ENCODE results near the gene RARRES1. TPM values are rescaled to one million over a fixed set of nuclear protein-coding genes. Genes with fewer than 3 reads are reported as not detected.

The RARRES1 gene
- total RNA-seq, 2 experiments from 2014 or later = not detected

DNA sequence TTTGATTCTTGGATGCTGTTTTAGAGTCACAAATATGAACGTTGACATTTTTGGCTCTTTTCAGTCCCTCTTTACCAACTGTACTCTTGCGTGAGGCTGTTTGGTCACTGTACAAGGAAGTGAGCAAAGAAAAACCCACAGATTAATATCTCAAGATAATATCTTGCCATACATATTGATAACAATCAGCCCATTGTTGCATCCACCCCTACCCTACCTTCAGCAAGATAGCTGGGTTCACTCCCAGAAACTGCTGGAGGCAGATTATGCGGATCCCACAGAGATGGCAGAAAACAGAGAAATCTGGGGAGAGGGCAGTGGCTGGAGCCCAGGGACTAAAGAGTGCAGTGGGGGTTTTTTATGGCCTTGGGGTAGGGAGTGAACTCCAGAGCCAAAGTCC is 39.7 kb upstream of the RARRES1 start:
- Mint-ChIP-seq H3K27ac (no peak overlapping the region), H3K9me3 (ENCODE audit: insufficient read depth) (no peaks in the 10 kb centered on the region), H3K4me1 (ENCODE audit: low read depth) (peaks cover 4% of the 10 kb centered on the region), H3K36me3 (ENCODE audit: low read depth) (no peaks in the 10 kb centered on the region), H3K27me3 (ENCODE audit: low read depth) (no peaks in the 10 kb centered on the region), H3K4me3 (no peak overlapping the region)
- ChIA-PET CTCF (interaction anchor here (1.6 to 1.8 kb wide), 2 partner anchors 18 to 30 kb away, joined by 3 to 4 read pairs; no protein-coding TSS in a partner anchor), POLR2A (no interaction called here)
- no peak for ATAC-seq
- DNase-seq = no peak

DNA sequence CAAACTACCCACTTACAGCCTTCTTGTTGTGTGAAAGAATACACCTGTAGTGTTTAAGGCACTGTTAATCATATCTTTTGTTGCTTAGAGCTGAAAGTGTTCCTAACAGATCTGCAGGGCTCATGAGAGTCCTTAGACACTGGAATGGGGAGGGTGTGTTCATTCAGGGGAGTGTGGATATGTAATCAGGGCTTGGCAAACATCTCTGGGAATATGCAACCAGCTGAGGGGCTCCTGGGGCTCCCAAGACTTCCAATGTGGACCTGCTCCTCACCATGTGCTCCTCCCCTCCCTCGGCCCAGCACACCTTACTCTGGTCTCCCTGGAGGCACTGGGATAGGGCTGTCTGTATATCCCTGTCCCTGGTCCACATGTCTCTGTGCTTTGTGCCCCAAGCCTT is 39.3 kb upstream of the RARRES1 start:
- ATAC-seq = no peak

GRCh38 chr3:158770741-158771350 is 38.6 kb upstream of the RARRES1 start:
- ATAC-seq = no peak
- Mint-ChIP-seq H3K36me3 (ENCODE audit: low read depth) (no peaks in the 10 kb centered on the region), H3K27ac (no peak overlapping the region), H3K9me3 (ENCODE audit: insufficient read depth) (no peaks in the 10 kb centered on the region), H3K4me3 (no peak overlapping the region), H3K27me3 (ENCODE audit: low read depth) (no peaks in the 10 kb centered on the region), H3K4me1 (ENCODE audit: low read depth) (peaks cover 4% of the 10 kb centered on the region)
- DNase-seq = no peak
- CTCF ChIA-PET = interaction anchor here (1.6 to 1.8 kb wide), 2 partner anchors 19 to 32 kb away, joined by 3 to 4 read pairs; no protein-coding TSS in a partner anchor
- POLR2A ChIA-PET = no interaction called here

More for the DNA sequence above, 39.3 kb upstream of the RARRES1 start:
- no peak overlapping the region for H3K27ac Mint-ChIP-seq
- no peak for DNase-seq
- H3K9me3 Mint-ChIP-seq (ENCODE audit: insufficient read depth) = no peaks in the 10 kb centered on the region
- POLR2A ChIA-PET = no interaction called here
- CTCF ChIA-PET = interaction anchor here (1.6 to 1.8 kb wide), 2 partner anchors 18 to 31 kb away, joined by 3 to 4 read pairs; no protein-coding TSS in a partner anchor
- H3K4me3 Mint-ChIP-seq = no peak overlapping the region
- peaks cover 4% of the 10 kb centered on the region for H3K4me1 Mint-ChIP-seq (ENCODE audit: low read depth)
- no peaks in the 10 kb centered on the region for H3K36me3 Mint-ChIP-seq (ENCODE audit: low read depth)
- no peaks in the 10 kb centered on the region for H3K27me3 Mint-ChIP-seq (ENCODE audit: low read depth)

DNA sequence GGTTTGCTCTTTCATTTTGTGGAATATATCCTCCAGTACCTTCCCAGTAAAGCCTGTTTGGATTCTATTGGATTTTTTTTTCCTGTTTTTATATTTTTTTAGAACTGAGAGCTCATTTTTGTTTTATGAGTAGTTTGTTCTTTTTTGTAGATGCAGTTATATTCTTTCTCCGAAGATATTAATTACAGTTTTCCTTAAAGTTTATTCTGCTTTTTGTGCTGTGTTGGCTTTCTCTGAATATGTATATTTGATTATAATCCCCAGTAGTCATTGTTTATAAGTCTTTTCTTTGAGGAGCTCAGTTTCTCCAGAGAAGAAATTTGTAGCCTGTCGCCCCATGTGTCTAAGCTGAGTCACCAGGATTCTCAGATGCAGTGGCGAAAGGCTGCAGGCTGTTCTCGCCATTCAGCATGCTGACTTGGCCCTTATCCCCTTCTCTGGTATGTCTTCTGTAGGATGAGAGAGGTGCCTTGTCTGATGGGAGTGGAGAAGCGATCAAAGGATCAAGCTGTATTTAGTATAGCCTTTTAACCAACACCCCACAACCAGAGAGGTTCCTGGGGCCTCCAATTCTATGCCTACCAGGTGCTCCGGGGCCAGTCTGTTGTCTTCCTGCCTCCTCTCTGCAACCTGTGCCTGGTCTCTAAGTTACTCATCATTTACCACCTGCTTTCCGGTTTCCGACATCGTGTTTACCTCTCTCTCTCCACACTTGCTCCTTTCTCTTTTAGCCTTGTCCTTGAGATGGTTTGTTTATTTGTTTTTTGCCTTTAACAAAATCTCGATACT is 37.9 kb upstream of the RARRES1 start:
- Mint-ChIP-seq H3K36me3 (ENCODE audit: low read depth) (no peaks in the 10 kb centered on the region), H3K9me3 (ENCODE audit: insufficient read depth) (no peaks in the 10 kb centered on the region), H3K4me1 (ENCODE audit: low read depth) (no peaks in the 10 kb centered on the region), H3K4me3 (no peak overlapping the region), H3K27me3 (ENCODE audit: low read depth) (no peaks in the 10 kb centered on the region), H3K27ac (no peak overlapping the region)
- ChIA-PET CTCF (no interaction called here), POLR2A (interaction anchor here (0.6 kb wide), 1 partner anchor 10 kb away, joined by 3 read pairs; no protein-coding TSS in a partner anchor)
- no peak for DNase-seq
- ATAC-seq = no peak

GRCh38 chr3:158769549-158769948 is 37.3 kb upstream of the RARRES1 start:
- DNase-seq = no peak
- CTCF ChIA-PET = no interaction called here

DNA sequence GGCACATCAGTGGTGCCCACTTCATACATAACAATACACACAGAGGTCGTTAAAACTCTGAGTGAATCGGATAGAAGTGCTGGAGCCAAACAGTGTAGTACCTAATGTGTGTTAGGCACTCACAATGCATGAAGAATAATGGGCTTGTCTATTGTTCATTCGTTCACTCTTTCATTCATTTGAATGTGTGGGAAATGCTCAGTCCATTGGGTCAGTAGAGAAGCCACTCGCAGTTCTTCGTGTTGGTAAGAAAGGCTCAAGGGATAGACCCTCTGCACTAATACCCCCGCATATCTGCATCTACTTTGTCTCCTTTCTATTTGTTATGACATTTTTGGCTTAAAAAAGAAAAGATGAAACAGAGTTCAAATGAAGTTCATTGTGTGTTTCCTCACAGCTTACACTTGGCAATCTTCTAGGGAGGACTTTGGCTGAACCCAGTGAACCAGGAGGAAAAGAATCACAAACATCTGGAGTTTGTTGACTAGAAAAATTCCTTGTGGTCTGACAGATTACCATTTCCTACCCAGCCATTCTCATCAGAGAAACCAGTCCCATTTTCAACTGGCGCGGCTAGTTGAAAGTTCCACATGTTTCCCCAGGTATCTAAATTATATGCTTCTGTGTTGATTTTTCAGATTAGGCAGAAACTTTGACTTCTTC is 36.8 kb upstream of the RARRES1 start:
- no peaks in the 10 kb centered on the region for H3K9me3 Mint-ChIP-seq (ENCODE audit: insufficient read depth)
- H3K4me1 Mint-ChIP-seq (ENCODE audit: low read depth) = no peaks in the 10 kb centered on the region
- H3K36me3 Mint-ChIP-seq (ENCODE audit: low read depth) = no peaks in the 10 kb centered on the region
- no peaks in the 10 kb centered on the region for H3K27me3 Mint-ChIP-seq (ENCODE audit: low read depth)
- H3K27ac Mint-ChIP-seq = no peak overlapping the region
- DNase-seq = no peak
- POLR2A ChIA-PET = no interaction called here
- CTCF ChIA-PET = no interaction called here
- no peak for ATAC-seq
- no peak overlapping the region for H3K4me3 Mint-ChIP-seq

More at GRCh38 chr3:158769549-158769948, 37.3 kb upstream of the RARRES1 start:
- POLR2A ChIA-PET = interaction anchor here (0.6 kb wide), 1 partner anchor 9 kb away, joined by 3 read pairs; no protein-coding TSS in a partner anchor
- Mint-ChIP-seq H3K4me1 (ENCODE audit: low read depth) (no peaks in the 10 kb centered on the region), H3K9me3 (ENCODE audit: insufficient read depth) (no peaks in the 10 kb centered on the region), H3K4me3 (no peak overlapping the region), H3K36me3 (ENCODE audit: low read depth) (no peaks in the 10 kb centered on the region), H3K27me3 (ENCODE audit: low read depth) (no peaks in the 10 kb centered on the region), H3K27ac (no peak overlapping the region)
- no peak for ATAC-seq

GRCh38 chr3:158768361-158768787 is 36.1 kb upstream of the RARRES1 start:
- Mint-ChIP-seq H3K9me3 (ENCODE audit: insufficient read depth) (no peaks in the 10 kb centered on the region), H3K27me3 (ENCODE audit: low read depth) (no peaks in the 10 kb centered on the region), H3K36me3 (ENCODE audit: low read depth) (no peaks in the 10 kb centered on the region), H3K4me1 (ENCODE audit: low read depth) (no peaks in the 10 kb centered on the region), H3K4me3 (no peak overlapping the region), H3K27ac (no peak overlapping the region)
- DNase-seq = no peak
- ATAC-seq = no peak
- ChIA-PET CTCF (interaction anchor here (2.1 kb wide), 1 partner anchor 41 kb away, joined by 5 read pairs; no protein-coding TSS in a partner anchor), POLR2A (no interaction called here)

DNA sequence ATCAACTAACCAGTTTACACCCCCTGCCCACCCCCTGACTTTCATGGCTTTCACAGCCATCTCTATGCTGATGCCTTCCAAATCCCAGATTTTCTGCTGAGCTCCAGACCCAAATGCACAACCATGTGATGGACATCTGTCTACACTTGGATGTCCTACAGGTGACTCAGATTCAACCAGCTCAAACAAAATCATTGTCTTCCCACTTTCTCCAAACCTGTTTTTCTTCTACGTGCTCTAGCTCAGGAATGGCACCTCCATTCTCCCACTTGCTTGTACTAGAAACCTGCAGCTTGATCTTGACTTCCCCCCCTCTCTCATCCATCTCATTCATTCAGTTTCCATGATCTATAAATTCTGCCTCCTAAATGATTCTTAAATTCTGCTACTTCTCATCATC is 34.1 kb upstream of the RARRES1 start:
- ChIA-PET CTCF (interaction anchor here (2.1 kb wide), 1 partner anchor 39 kb away, joined by 5 read pairs; no protein-coding TSS in a partner anchor), POLR2A (no interaction called here)
- Mint-ChIP-seq H3K27ac (no peak overlapping the region), H3K36me3 (ENCODE audit: low read depth) (no peaks in the 10 kb centered on the region), H3K4me3 (no peak overlapping the region), H3K4me1 (ENCODE audit: low read depth) (no peaks in the 10 kb centered on the region), H3K9me3 (ENCODE audit: insufficient read depth) (no peaks in the 10 kb centered on the region), H3K27me3 (ENCODE audit: low read depth) (no peaks in the 10 kb centered on the region)
- DNase-seq (no peak), ATAC-seq (no peak)

GRCh38 chr3:158765518-158766205 is 33.4 kb upstream of the RARRES1 start:
- Mint-ChIP-seq H3K27ac (no peak overlapping the region), H3K4me1 (ENCODE audit: low read depth) (no peaks in the 10 kb centered on the region), H3K9me3 (ENCODE audit: insufficient read depth) (no peaks in the 10 kb centered on the region), H3K36me3 (ENCODE audit: low read depth) (no peaks in the 10 kb centered on the region), H3K27me3 (ENCODE audit: low read depth) (no peaks in the 10 kb centered on the region), H3K4me3 (no peak overlapping the region)
- ChIA-PET CTCF (interaction anchor here (1.6 kb wide), 1 partner anchor 24 kb away, joined by 4 read pairs; no protein-coding TSS in a partner anchor), POLR2A (no interaction called here)
- no peak for DNase-seq
- no peak for ATAC-seq

- Mint-ChIP-seq H3K9me3 (ENCODE audit: insufficient read depth) (no peaks in the 10 kb centered on the region), H3K4me3 (no peak overlapping the region), H3K4me1 (ENCODE audit: low read depth) (no peaks in the 10 kb centered on the region), H3K36me3 (ENCODE audit: low read depth) (no peaks in the 10 kb centered on the region), H3K27ac (no peak overlapping the region), H3K27me3 (ENCODE audit: low read depth) (no peaks in the 10 kb centered on the region)
- CTCF ChIA-PET = no interaction called here
- DNase-seq = no peak
- POLR2A ChIA-PET = no interaction called here
- no peak for ATAC-seq
Observed at GRCh38 chr3:158763421-158763820, 31.2 kb upstream of the RARRES1 start.

DNA sequence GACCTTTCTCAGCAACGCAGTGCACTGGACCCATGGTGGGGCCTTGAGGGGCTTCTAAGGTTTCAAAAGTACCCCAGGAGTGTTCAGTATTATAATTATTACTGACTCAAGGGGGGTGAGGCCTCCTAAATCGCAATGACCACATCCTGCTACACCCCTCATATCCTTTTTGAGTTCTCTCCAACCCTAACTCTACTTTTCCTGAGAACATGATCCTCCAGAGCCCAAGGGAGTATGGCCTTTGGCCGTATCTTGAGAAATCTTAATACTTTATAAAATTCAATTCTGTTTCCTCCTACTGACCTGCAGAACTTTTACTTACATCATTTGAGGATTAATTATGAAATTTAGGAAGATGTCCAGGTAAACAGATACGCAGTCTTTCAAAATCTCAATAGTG is 30.4 kb upstream of the RARRES1 start:
- Mint-ChIP-seq H3K36me3 (ENCODE audit: low read depth) (no peaks in the 10 kb centered on the region), H3K4me1 (ENCODE audit: low read depth) (no peaks in the 10 kb centered on the region), H3K27me3 (ENCODE audit: low read depth) (no peaks in the 10 kb centered on the region), H3K4me3 (no peak overlapping the region), H3K9me3 (ENCODE audit: insufficient read depth) (no peaks in the 10 kb centered on the region), H3K27ac (no peak overlapping the region)
- CTCF ChIA-PET = interaction anchor here (1.6 kb wide), 1 partner anchor 35 kb away, joined by 4 read pairs; no protein-coding TSS in a partner anchor
- DNase-seq = no peak
- POLR2A ChIA-PET = no interaction called here
- no peak for ATAC-seq
